Testis (tissue), 3 donors: ENCODE results near the gene MS4A15. TPM values are rescaled to one million over a fixed set of nuclear protein-coding genes. Genes with fewer than 3 reads are reported as not detected.

ENCODE experiments used
- DNase-seq: peaks from one replicate; pipeline ENCODE4 v3.0.0-alpha.2; 2019
- H3K27ac ChIP-seq, 2 donors: fragments of 200-600 bp; sonication (generic); one replicate each; pipeline ENCODE4 v1.5.1; 2019
- H3K27me3 ChIP-seq: fragments of 200-600 bp; sonication (generic); one replicate; pipeline ENCODE4 v1.5.1; 2019
- H3K36me3 ChIP-seq: fragments of 200-600 bp; sonication (generic); one replicate; pipeline ENCODE4 v1.5.1; 2017; ENCODE audit warnings: low read depth; ENCODE audit errors: missing control alignments
- H3K4me1 ChIP-seq: fragments of 200-600 bp; sonication (generic); one replicate; pipeline ENCODE4 v1.5.1; 2019
- H3K4me3 ChIP-seq, 2 donors: fragments of 200-600 bp; sonication (generic); one replicate each; pipeline ENCODE4 v1.5.1; 2017 to 2019
- H3K9me3 ChIP-seq: fragments of 200-600 bp; sonication (generic); one replicate; pipeline ENCODE4 v1.5.1; 2017
- POLR2A ChIP-seq: fragments of 450-650 bp; IDR thresholded peaks from one replicate; pipeline ENCODE4 v1.6.1; 2017; ENCODE audit warnings: antibody characterized with exemption, mild to moderate bottlenecking, moderate library complexity
- WGBS, 2 donors: methylation state at CpG; one replicate each; pipeline ENCODE4 v1.1.5; 2018; 5-methylcytosine and 5-hydroxymethylcytosine counted together
- intact Hi-C: fragments of 100-400 bp; cut with DNase I; formaldehyde crosslinking; loops from one replicate; pipeline ENCODE4 v1.15.1; 2023; ENCODE audit warnings: low total_unique reads
- polyA plus RNA-seq: library from polyadenylated mRNA; stranded (reverse); fragments of 350-450 nt; fragmentation: Illumina TruSeq; extraction: RNeasy Lipid Tissue Mini Kit (QIAGEN cat#74804); gene quantifications from one replicate; pipeline ENCODE4 v1.2.3, GENCODE V29; 2014; ENCODE audit warnings: low read depth, low replicate concordance; ENCODE audit not compliant: insufficient read depth
- total RNA-seq, 2 donors: library from RNA; depleted of rRNA; stranded (reverse); fragments of >200 nt; gene quantifications; one replicate each; pipeline ENCODE4 v1.2.3, GENCODE V29; 2016
- TF ChIP-seq, protein P1 (sequence below), 3 experiments: fragments of 450-650 bp in 2 of 3; fragments of 200-600 bp in 1 of 3; sonication (generic) in 1 of 3; IDR thresholded peaks; one replicate each; pipeline ENCODE4 v1.5.1; 2016 to 2019; ENCODE audit warnings: antibody characterized with exemption in 3 of 3, mild to moderate bottlenecking in 2 of 3, moderate library complexity in 1 of 3

Gene MS4A15
- total and polyA plus RNA-seq, 3 donors from 2014 or later = 0.31 to 0.82 (median 0.56) TPM

- Histone ChIP-seq H3K4me1 (no peaks in the 10 kb centered on the region), H3K4me3 (no peak overlapping the region), H3K36me3 (no peaks in the 10 kb centered on the region), H3K27me3 (no peaks in the 10 kb centered on the region), H3K9me3 (no peaks in the 10 kb centered on the region), H3K27ac (peak overlapping the region in 1 of 2 donors; percentile 7)
- WGBS, 2 donors = 74 to 88% methylated on average over 5 of the region's 5 CpGs
- intact Hi-C loops = no loop called here
- DNase-seq = no peak
- TF ChIP-seq POLR2A = no peak
- TF ChIP-seq, protein P1, sequence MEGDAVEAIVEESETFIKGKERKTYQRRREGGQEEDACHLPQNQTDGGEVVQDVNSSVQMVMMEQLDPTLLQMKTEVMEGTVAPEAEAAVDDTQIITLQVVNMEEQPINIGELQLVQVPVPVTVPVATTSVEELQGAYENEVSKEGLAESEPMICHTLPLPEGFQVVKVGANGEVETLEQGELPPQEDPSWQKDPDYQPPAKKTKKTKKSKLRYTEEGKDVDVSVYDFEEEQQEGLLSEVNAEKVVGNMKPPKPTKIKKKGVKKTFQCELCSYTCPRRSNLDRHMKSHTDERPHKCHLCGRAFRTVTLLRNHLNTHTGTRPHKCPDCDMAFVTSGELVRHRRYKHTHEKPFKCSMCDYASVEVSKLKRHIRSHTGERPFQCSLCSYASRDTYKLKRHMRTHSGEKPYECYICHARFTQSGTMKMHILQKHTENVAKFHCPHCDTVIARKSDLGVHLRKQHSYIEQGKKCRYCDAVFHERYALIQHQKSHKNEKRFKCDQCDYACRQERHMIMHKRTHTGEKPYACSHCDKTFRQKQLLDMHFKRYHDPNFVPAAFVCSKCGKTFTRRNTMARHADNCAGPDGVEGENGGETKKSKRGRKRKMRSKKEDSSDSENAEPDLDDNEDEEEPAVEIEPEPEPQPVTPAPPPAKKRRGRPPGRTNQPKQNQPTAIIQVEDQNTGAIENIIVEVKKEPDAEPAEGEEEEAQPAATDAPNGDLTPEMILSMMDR (IDR thresholded peaks at IDR 0.05) = no peak
These were observed 38.7 kb upstream of the MS4A15 start for GRCh38 chr11:60717956-60718355.

DNA sequence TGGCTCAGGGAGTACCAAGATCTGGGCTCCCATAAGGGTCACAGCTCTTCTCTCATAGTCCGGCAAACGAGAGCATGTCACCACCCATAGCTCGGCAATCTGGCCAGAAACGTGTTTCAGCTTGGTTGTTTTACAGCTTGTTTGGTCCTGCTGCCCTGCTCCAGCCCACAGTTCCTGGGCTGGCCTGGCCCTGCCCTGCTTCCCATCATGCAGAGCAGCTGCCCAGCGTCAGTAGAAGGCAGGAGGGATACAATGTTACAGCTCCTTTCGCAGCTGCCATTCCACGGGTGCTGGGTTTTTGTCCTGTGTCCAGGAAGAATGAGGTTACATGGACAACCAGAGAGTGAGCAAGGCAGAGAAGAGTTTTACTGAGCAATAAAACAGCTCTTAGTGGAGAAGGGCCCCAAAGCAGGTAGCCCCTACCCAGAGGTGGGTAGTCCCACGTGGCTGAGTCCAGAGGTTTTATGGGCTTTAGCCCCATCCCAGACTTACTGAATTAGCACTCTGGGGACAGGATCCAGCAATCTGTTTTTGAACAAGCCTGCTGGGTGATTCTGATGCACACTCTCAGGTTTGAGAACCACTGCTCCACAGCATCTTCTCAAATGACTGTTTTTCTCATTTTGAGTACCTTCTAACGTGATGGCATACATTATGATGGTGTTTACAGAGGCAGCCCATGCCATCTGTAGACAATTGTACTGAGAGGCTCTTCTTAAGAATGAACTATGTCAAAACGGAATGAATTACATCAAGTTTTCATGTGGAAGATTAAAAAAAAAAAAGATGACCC is 37.9 kb upstream of the MS4A15 start:
- TF ChIP-seq POLR2A = no peak
- TF ChIP-seq, protein P1 (IDR thresholded peaks at IDR 0.05) = no peak
- Histone ChIP-seq H3K9me3 (no peaks in the 10 kb centered on the region), H3K27me3 (no peaks in the 10 kb centered on the region), H3K36me3 (no peaks in the 10 kb centered on the region), H3K4me1 (no peaks in the 10 kb centered on the region), H3K4me3 (no peak overlapping the region), H3K27ac (peak overlapping the region in 1 of 2 donors; percentile 7)
- DNase-seq = peak; percentile 27
- 79 to 80% methylated on average over 8 to 10 of the region's 10 CpGs for WGBS, 2 donors
- intact Hi-C loops = no loop called here

DNA sequence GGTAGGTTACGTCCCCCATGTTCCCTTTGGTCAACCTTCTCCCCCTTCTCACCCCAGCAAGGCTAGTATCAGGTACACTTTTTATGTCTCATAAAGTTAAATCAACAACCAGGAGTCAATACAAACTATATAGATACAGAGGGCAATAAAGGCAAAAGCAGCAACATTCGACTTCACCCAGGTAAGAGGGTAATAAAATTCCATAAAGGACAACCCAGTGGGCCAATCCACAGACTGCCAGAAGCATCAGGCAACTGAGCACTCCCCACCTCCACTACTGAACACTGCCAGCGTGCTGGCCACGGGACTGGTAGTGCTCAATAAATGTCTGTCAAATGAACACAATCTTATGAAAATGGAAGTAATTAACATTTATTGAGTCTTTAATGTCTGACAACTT is 37.3 kb upstream of the MS4A15 start:
- no peak overlapping the region for H3K27ac ChIP-seq
- TF ChIP-seq POLR2A = no peak
- TF ChIP-seq, protein P1 (IDR thresholded peaks at IDR 0.05) = no peak
- H3K36me3 ChIP-seq = no peaks in the 10 kb centered on the region
- intact Hi-C loops = no loop called here
- DNase-seq = no peak
- H3K4me3 ChIP-seq = no peak overlapping the region
- WGBS, 2 donors = 87 to 89% methylated on average over 4 of the region's 4 CpGs
- H3K4me1 ChIP-seq = no peaks in the 10 kb centered on the region
- no peaks in the 10 kb centered on the region for H3K27me3 ChIP-seq
- no peaks in the 10 kb centered on the region for H3K9me3 ChIP-seq

DNA sequence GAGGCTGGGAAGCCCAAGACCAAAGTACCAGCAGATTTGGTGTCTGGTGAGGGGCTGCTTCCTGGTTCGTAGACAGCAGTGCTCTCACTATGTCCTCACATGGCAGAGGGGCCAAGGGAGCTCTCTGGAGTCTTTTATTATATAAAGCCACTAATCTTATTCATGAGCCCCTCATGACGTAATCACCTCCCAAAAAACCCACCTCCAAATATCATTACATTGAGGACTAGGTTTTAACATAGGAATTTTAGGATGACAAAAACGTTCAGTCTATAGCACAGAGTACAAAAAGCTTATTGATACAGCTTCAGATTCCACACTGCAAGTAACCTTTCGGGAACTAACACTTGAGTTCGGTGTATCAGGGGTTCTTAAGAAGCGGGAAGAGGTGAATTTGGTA is 36.2 kb upstream of the MS4A15 start:
- Histone ChIP-seq H3K27me3 (no peaks in the 10 kb centered on the region), H3K4me1 (no peaks in the 10 kb centered on the region), H3K9me3 (no peaks in the 10 kb centered on the region), H3K27ac (no peak overlapping the region), H3K4me3 (no peak overlapping the region), H3K36me3 (no peaks in the 10 kb centered on the region)
- no peak for TF ChIP-seq POLR2A
- TF ChIP-seq, protein P1 (IDR thresholded peaks at IDR 0.05) = no peak
- intact Hi-C loops = no loop called here
- 86 to 88% methylated on average over 6 of the region's 6 CpGs for WGBS, 2 donors
- no peak for DNase-seq

DNA sequence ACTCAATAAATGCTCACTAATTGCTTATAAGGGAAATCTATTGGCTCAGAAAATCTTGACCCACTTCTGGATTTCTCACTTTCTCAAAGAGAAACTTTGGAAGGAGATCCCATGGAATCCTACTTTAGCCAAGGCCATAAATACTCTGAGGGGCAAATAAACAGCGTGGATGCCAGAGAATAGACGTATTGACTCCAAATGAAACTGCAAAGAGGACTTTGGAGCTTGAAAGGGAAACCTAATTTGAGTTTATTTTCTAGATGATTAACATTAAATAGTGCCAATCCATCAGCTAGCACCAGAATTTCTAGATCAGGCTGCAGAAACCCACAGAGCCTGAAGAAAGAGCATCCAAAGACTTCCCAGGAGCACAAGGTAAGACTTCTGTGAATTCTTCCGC is 32.2 kb upstream of the MS4A15 start, which contains the start of gene MS4A18:
Gene MS4A18 (plus strand): TSS at position 301 of the 400 bp plus-strand sequence.
- Histone ChIP-seq H3K9me3 (no peaks in the 10 kb centered on the region), H3K4me3 (no peak within 1 kb of the TSS), H3K36me3 (no peaks in the 10 kb centered on the region), H3K27me3 (no peaks in the 10 kb centered on the region), H3K27ac (no peak within 1 kb of the TSS), H3K4me1 (no peaks in the 10 kb centered on the region)
- no peak for DNase-seq
- TF ChIP-seq, protein P1 (IDR thresholded peaks at IDR 0.05) = no peak
- no peak for TF ChIP-seq POLR2A
- 83 to 87% methylated on average over 3 of the region's 3 CpGs for WGBS, 2 donors
- intact Hi-C loops = no loop called here
